ENCODE measurements around the gene GLT8D1.

DNA sequence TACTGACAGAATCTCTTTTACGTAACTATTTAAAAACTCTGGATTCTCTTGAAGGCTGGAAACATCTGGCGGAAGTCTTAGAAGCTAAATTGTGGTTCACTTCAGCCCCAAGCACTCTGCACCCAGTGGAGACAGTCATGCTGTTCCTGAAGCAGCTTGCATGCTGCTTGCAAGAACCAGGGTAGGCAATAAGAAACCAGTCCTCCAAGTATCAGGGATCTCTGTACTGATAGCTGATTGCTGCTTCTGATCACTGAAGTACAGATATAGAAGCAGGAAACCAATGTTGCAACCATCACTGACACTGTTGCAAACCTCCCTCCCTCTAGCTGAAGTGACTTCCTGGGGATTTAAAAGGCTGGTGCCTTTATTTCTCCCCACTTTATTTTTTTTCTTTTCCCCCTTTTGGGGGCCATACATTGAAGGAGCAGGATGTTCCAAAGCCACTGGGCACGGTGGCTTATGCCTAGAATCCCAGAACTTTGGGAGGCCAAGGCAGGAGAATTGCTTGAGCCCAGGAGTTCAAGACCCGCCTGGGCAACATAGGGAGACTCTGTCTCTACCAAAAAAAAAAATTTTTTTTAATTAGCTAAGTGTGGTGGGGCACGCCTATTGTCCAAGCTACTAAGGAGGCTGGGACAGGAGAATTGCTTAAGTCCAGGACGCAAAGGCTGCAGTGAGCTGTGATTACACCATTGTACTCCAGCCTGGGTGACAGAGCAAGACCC, 15.6 kb upstream of the GLT8D1 start:
- TF ChIP-seq, protein P1, sequence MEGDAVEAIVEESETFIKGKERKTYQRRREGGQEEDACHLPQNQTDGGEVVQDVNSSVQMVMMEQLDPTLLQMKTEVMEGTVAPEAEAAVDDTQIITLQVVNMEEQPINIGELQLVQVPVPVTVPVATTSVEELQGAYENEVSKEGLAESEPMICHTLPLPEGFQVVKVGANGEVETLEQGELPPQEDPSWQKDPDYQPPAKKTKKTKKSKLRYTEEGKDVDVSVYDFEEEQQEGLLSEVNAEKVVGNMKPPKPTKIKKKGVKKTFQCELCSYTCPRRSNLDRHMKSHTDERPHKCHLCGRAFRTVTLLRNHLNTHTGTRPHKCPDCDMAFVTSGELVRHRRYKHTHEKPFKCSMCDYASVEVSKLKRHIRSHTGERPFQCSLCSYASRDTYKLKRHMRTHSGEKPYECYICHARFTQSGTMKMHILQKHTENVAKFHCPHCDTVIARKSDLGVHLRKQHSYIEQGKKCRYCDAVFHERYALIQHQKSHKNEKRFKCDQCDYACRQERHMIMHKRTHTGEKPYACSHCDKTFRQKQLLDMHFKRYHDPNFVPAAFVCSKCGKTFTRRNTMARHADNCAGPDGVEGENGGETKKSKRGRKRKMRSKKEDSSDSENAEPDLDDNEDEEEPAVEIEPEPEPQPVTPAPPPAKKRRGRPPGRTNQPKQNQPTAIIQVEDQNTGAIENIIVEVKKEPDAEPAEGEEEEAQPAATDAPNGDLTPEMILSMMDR (IDR thresholded peaks at IDR 0.05; ENCODE audit: low read depth, low read length, poor library complexity, severe bottlenecking) = no peak
- no peak for TF ChIP-seq EZH2phosphoT487 (IDR thresholded peaks at IDR 0.05; ENCODE audit: borderline replicate concordance, low read length)
